Measurements from ENCODE around the gene CTNND2. TPM values are rescaled to one million over a fixed set of nuclear protein-coding genes. Genes with fewer than 3 reads are reported as not detected.
A peak's percentile ranks its signal among the peaks of the same experiment; 100 is the strongest.

The CTNND2 gene
- total RNA-seq, 1 experiment from 2014 or later: 1.7 TPM

DNA sequence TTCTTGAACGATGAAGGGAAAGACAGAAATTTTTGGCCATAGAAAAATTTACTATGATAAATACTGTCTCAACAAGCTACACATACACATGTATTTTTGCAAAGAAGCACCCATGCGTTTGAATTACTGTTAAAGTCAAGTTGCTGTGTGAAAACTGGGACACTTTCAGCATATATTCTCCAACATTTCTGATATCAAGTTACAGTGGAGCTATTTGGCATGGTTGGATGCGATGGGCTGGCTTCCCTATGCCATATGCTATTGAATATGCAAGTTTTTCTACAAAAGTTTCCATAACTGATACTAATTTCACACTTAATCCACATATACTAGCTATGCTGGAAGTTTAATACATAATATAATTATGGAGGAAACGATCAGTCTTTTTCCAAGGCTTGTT lies 381.4 kb downstream of the CTNND2 start:
- DNase-seq (ENCODE audit: low read depth): no peak

- DNase-seq (ENCODE audit: low read depth): no peak
These were observed 383.9 kb downstream of the CTNND2 start for GRCh38 chr5:11520241-11520930.

GRCh38 chr5:11519236-11519635 lies 385.0 kb downstream of the CTNND2 start:
- DNase-seq (ENCODE audit: low read depth): no peak

DNA sequence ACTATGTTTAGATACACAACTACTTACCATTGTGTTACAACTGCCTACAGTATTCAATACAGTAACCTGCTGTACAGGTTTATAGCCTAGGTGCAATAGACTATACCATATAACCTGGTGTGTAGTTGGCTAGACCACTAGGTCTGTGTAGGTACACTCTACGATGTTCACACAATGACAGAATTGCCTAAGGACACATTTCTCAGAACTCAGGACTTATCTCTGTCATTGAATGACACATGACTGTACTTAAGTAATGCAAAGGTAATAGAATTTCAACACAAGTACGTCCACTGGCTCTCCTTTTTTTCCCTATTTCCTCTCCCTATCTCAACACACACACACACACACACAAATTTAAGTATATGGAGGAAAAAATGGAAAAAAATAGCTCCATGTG lies 385.6 kb downstream of the CTNND2 start:
- no peak for DNase-seq (ENCODE audit: low read depth)

- no peak for DNase-seq (ENCODE audit: low read depth)
These were observed 389.4 kb downstream of the CTNND2 start for GRCh38 chr5:11514705-11515432.

GRCh38 chr5:11511878-11512277 lies 392.4 kb downstream of the CTNND2 start:
- DNase-seq (ENCODE audit: low read depth): no peak

DNA sequence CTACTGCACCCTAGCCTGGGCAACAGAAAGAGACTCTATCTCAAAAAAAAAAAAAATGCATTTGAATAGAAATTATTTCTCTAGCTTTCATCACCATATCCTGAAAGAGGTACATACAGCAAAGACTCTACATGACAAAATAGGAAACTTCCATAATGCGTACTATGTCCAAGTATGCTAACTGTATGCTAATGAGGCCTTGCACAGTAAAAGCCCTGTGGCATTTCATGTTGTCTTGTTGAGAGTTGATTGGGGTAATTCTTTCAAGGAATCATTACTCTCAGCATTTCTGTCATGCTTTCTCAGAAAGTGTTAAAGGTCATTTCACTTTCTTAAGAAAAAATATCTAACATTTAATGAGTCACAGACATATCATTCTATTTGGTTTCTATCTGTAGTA lies 393.4 kb downstream of the CTNND2 start:
- DNase-seq (ENCODE audit: low read depth): no peak

DNA sequence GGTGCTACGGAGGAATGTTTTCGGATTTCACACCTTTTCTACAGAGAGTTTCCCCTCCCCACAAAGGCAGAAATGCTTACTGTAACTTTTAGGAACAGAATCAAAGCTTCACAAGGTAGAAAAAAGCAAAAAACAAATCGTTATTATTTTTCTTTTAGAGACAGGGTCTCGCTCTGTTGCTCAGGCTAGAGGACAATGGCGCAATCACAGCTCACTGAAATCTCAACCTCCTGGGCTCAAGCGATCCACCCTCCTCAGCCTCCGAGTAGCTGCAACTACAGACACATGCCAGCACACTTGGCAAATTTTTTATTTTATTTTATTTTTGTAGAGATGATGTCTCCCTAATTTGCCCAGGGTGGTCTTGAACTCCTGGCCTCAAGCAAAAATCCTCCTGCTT lies 394.5 kb downstream of the CTNND2 start:
- DNase-seq (ENCODE audit: low read depth): no peak

- DNase-seq (ENCODE audit: low read depth): no peak
These were observed 396.9 kb downstream of the CTNND2 start for GRCh38 chr5:11507156-11507910.

DNA sequence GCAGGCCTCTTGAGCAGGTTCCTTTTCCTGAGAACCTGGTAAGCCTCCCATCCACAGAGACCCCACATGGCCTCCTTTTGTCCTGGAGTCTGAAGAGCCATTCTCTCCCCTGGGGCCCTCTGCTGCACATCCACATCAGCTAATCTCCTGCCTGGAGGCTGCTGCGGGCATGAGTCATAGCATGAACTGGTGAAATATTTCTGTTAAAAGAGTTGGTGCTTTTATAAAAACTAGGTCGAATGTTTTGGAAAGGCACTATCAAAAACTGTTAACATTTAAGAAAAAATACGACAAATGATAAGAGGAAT lies 399.4 kb downstream of the CTNND2 start:
- peak; percentile 75 for DNase-seq (ENCODE audit: low read depth)

GRCh38 chr5:11504065-11504885 lies 400.0 kb downstream of the CTNND2 start:
- no peak for DNase-seq (ENCODE audit: low read depth)

GRCh38 chr5:11502783-11503182 lies 401.5 kb downstream of the CTNND2 start:
- no peak for DNase-seq (ENCODE audit: low read depth)

DNA sequence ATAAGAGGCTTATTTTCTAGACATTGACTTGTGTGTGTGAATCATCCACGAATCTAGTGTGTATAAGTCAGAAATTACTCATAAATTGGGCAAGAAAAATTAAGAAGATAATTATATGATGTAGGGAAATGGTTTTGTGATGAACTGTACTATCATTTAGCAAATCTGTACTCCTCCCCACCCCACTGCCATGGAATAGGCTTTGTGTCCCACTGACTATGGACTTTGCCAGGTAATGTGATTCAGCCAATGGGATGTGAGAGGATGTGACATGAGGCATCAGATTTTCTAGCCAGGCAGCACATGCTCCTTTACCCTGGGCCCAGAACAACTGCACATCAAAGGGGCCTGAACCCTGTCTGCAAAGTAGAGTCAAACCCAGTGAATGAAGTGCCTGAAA lies 406.6 kb downstream of the CTNND2 start:
- DNase-seq (ENCODE audit: low read depth): no peak

DNA sequence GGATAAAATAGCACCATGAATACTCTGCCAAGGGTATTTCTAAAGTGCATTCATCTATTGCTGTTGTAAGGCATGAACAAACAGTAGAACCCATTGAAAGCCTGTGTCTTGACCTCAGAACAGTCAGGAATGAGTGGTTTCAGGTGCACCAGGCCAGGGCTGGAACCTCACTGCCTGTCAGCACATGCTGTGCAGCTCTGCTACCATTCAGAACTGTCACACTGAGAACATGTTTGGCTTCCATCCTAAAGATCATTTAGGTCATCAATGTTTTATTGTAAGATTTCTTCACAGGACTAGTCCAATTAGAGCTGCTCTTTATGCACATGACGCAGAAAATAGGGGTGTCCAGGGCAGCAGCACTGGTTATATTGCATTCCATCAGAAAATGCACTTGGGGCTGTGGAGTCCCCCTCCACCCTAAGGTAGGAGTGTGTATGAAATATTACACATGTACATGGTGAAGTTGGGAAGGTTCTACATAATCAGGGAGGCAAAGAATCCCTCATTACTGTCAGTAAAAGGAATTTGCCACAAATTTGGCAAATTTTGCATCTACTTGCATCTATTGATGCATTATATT lies 408.0 kb downstream of the CTNND2 start:
- DNase-seq (ENCODE audit: low read depth): no peak

DNA sequence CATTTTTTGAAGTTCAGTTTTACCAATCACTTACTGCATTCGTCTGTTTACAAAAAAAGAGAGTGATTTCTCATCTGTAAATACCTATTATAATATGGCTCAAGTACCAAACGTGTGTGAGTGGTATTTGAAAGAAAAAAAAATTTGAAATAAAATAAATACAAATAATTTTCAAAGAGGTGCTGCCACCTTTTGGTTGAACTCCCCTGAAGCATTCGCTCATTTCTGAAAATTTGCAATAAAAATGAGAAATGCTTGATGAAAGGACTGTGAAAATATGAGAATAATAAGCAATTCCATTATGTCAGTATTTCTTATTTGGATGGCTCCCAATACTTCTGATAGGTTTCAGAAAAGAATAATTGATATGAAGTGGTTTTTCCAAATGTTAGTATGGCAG lies 409.9 kb downstream of the CTNND2 start:
- peak; percentile 11 for DNase-seq (ENCODE audit: low read depth)

DNA sequence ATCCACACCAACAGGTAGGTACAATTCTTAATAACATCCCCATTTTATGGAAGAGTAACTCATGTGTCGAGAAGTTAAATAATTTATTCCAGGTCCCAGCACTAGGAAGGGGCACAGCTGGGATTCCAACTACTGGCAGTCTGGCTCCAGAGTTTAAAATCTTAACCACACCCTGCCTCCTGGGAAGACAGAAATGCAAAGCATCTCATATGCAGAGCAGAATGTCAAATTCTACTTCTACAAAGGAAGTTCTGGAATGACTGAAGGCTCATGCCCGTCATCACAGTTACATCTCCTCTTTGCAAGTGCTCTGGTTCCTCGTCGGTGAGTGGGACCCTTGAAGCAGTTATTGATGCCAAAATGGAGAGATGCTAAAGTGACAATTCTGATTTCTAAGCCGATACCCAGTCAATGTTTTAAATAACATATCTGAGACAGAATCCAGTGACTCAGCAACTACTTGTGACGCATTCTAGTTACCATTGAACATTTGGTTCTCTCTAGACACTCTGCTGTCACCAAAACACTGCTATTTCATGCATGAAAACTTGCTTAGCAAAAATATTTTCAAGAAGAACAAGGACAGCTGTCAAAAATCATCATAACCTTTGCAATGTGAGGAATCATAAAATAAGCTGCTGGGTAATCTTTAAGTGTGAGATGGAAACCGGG lies 412.7 kb downstream of the CTNND2 start:
- DNase-seq (ENCODE audit: low read depth): no peak

DNA sequence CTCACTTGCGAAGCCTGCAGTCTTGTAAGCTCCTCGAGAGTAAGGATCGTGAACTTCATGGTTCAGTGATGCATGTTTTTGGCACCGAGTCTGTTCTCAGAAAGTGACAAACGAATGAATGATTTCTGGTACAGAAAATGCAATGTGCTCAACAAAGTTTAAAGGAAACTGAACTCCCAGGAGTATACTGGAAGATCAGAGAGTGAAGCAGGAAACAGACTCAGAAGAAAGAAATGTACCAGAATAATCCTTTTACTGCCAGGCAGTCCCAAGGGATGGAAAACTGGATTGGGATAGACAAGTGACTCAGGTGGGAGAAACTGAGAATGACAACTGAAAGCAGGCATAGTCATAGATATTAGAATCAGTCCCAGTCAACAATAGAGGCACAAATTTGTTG lies 420.6 kb downstream of the CTNND2 start:
- peak; percentile 49 for DNase-seq (ENCODE audit: low read depth)

- peak; percentile 50 for DNase-seq (ENCODE audit: low read depth)
These were observed 422.2 kb downstream of the CTNND2 start for GRCh38 chr5:11482011-11482410.

DNA sequence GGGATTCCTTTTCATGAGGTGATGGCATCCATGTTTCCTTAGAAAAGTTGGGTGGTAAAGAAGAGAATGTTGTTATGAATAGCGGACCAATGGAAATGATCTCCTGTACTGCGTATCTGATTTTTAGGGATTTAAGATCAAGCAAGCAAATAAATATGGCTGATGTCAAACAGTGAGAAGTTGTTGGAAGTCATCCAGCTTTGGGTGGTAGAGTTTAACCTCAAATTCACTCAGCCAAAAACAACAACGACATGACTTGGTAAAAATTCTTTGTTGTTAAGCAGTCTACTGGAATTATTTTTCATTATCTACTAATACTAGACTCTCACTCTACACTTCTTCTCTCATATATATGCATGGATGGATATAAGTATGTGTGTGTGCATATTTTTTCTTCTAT lies 426.5 kb downstream of the CTNND2 start:
- peak; percentile 58 for DNase-seq (ENCODE audit: low read depth)

- DNase-seq (ENCODE audit: low read depth): no peak
These were observed 427.4 kb downstream of the CTNND2 start for GRCh38 chr5:11476866-11477265.

Data from M059J (cell line).